Ascending aorta (tissue), 2 donors: ENCODE measurements around the gene ISG20. TPM values are rescaled to one million over a fixed set of nuclear protein-coding genes. Genes with fewer than 3 reads are reported as not detected.

Source experiments
- DNase-seq, 2 donors: peaks; one replicate each; pipeline ENCODE4 v3.0.0-alpha.2; 2019; ENCODE audit warnings: low spot score in 2 of 2
- H3K27ac ChIP-seq, 2 donors: fragments of 200-600 bp; sonication (generic); one replicate each; pipeline ENCODE4 v1.5.1; 2016 to 2017; ENCODE audit warnings: mild to moderate bottlenecking in 1 of 2
- H3K27me3 ChIP-seq: fragments of 200-600 bp; sonication (generic); one replicate; pipeline ENCODE4 v1.5.1; 2017
- H3K36me3 ChIP-seq, 2 donors: fragments of 200-600 bp; sonication (generic); one replicate each; pipeline ENCODE4 v1.5.1; 2016
- H3K4me1 ChIP-seq, 2 donors: fragments of 200-600 bp; sonication (generic); one replicate each; pipeline ENCODE4 v1.5.1; 2016 to 2017; ENCODE audit warnings: mild to moderate bottlenecking in 1 of 2
- H3K4me3 ChIP-seq, 2 donors: fragments of 200-600 bp; sonication (generic); one replicate each; pipeline ENCODE4 v1.5.1; 2016 to 2017; ENCODE audit warnings: mild to moderate bottlenecking in 1 of 2
- H3K9me3 ChIP-seq, 2 donors: fragments of 200-600 bp; sonication (generic); one replicate each; pipeline ENCODE4 v1.5.1; 2016
- intact Hi-C: fragments of 100-400 bp; cut with DNase I; formaldehyde crosslinking; loops from one replicate; pipeline ENCODE4 v1.15.1; 2023
- total RNA-seq: library from RNA; depleted of rRNA; stranded (reverse); fragments of >200 nt; gene quantifications from one replicate; pipeline ENCODE4 v1.1.0, GENCODE V29; 2016
- TF ChIP-seq, protein P1 (sequence below), 3 experiments: fragments of 200-600 bp in 2 of 3; fragments of 450-650 bp in 1 of 3; sonication (generic) in 2 of 3; IDR thresholded peaks; one replicate each; pipeline ENCODE4 v1.5.1; 2016 to 2019; ENCODE audit warnings: antibody characterized with exemption in 3 of 3, mild to moderate bottlenecking in 1 of 3, moderate library complexity in 1 of 3

ISG20 gene
- total RNA-seq, 1 donor from 2014 or later = 5.3 TPM

GRCh38 chr15:88658070-88658965 lies 19.5 kb downstream of the ISG20 start:
- Histone ChIP-seq H3K36me3 (no peaks in the 10 kb centered on the region), H3K9me3 (no peaks in the 10 kb centered on the region), H3K4me3 (no peak overlapping the region), H3K4me1 (peaks cover 4 to 28% of the 10 kb centered on the region in 2 donors), H3K27ac (no peak overlapping the region), H3K27me3 (no peaks in the 10 kb centered on the region)
- TF ChIP-seq, protein P1, sequence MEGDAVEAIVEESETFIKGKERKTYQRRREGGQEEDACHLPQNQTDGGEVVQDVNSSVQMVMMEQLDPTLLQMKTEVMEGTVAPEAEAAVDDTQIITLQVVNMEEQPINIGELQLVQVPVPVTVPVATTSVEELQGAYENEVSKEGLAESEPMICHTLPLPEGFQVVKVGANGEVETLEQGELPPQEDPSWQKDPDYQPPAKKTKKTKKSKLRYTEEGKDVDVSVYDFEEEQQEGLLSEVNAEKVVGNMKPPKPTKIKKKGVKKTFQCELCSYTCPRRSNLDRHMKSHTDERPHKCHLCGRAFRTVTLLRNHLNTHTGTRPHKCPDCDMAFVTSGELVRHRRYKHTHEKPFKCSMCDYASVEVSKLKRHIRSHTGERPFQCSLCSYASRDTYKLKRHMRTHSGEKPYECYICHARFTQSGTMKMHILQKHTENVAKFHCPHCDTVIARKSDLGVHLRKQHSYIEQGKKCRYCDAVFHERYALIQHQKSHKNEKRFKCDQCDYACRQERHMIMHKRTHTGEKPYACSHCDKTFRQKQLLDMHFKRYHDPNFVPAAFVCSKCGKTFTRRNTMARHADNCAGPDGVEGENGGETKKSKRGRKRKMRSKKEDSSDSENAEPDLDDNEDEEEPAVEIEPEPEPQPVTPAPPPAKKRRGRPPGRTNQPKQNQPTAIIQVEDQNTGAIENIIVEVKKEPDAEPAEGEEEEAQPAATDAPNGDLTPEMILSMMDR (IDR thresholded peaks at IDR 0.05) = no peak
- no peak for DNase-seq
- intact Hi-C loops = loop anchor here (5.0 to 10.0 kb wide), 4 partner anchors 89 to 516 kb away; no protein-coding TSS in a partner anchor

GRCh38 chr15:88658972-88659931 lies 20.4 kb downstream of the ISG20 start:
- DNase-seq = no peak
- TF ChIP-seq, protein P1 (IDR thresholded peaks at IDR 0.05) = no peak
- peaks cover 4 to 28% of the 10 kb centered on the region in 2 donors for H3K4me1 ChIP-seq
- H3K27ac ChIP-seq = peak overlapping the region; percentile 41 to 49
- intact Hi-C loops = loop anchor here (5.0 to 10.0 kb wide), 4 partner anchors 88 to 516 kb away; no protein-coding TSS in a partner anchor
- no peaks in the 10 kb centered on the region for H3K36me3 ChIP-seq
- H3K27me3 ChIP-seq = no peaks in the 10 kb centered on the region
- no peak overlapping the region for H3K4me3 ChIP-seq
- H3K9me3 ChIP-seq = no peaks in the 10 kb centered on the region

DNA sequence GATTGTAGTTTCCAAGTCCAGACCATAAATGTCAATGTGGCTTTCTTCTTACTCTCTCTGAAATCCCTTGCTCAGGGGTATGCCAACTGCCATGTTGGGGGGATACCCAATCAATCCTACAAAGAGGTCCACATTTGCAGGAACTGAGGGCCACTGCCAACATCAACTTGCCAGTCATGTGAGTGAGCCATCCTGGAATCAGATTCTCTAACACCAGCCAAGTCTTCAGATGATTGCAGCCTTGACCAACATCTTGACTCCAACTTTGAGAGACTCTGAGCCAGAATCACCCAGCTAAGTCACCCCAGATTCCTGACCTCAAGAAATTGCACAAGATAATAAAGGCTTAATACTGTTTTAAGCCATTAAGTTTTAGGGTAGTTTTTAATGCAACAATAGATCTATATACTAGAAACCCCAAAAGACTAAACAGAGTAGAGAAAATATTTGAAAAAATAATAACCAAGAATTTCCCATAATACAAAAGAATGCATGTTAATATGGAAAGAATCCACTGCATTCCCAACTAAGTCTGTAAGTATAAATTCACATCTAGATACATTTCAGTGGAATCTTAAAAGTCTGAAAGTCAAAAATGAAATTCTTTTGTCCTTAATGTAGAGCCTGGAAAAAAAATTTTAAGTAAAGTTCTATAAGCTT lies 22.4 kb downstream of the ISG20 start:
- DNase-seq = no peak
- intact Hi-C loops = loop anchor here (1.0 kb wide), 1 partner anchor 45 kb away; no protein-coding TSS in a partner anchor
- no peaks in the 10 kb centered on the region for H3K27me3 ChIP-seq
- H3K9me3 ChIP-seq = no peaks in the 10 kb centered on the region
- TF ChIP-seq, protein P1 (IDR thresholded peaks at IDR 0.05) = no peak
- H3K27ac ChIP-seq = peak overlapping the region in 1 of 2 donors; percentile 27
- H3K4me3 ChIP-seq = no peak overlapping the region
- H3K36me3 ChIP-seq = no peaks in the 10 kb centered on the region
- peaks cover 4 to 28% of the 10 kb centered on the region in 2 donors for H3K4me1 ChIP-seq

DNA sequence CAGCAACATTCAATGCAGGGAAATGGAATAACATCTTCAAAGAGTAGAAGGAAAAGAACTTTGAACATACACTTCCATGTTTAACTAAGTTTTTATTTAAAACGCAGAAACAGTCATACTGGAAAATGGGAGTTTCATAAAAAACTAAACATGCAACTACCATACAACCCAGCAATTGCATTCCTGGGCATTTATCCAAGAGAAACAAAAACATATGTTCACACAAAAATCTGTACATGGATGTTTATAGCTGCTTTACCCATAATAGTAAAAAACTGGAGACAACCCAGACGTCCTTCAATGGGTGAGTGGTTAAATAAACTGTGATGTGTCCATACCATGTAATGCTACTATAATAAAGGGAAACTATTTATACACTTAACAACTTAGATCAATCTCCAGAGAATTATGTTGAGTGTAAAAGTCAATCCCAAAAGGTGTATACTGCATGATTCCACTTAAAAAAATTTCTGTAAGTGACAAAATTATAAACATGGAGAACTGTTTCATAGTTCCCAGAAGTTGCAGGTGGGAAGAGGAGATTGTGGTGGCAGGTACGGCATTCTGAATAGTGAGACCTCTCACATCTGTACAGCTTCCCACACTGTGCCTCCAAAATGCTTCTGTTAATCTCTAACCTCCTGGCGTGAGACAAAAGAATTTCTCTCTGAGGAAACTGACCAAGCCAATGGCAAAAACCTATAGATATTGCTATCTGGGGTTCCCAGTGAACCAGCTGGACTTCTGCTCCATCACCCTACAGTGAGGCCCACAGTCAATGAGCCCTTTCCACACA lies 23.1 kb downstream of the ISG20 start:
- TF ChIP-seq, protein P1 (IDR thresholded peaks at IDR 0.05) = no peak
- Histone ChIP-seq H3K27ac (no peak overlapping the region), H3K4me3 (no peak overlapping the region), H3K36me3 (no peaks in the 10 kb centered on the region), H3K9me3 (no peaks in the 10 kb centered on the region), H3K4me1 (peaks cover 4 to 28% of the 10 kb centered on the region in 2 donors), H3K27me3 (no peaks in the 10 kb centered on the region)
- DNase-seq = no peak
- intact Hi-C loops = loop anchor here (1.0 kb wide), 1 partner anchor 44 kb away; no protein-coding TSS in a partner anchor
